Colon (tissue), 2 donors: ENCODE data around the gene PLAAT2.

ENCODE experiments used
- FAIRE-seq: peaks from 2 replicates; lab custom pipeline; 2012; peaks lifted over from hg19 to GRCh38; lab: Jason Lieb, UNC
- donor health status: control.
- donor health status: control.

Gene PLAAT2

DNA sequence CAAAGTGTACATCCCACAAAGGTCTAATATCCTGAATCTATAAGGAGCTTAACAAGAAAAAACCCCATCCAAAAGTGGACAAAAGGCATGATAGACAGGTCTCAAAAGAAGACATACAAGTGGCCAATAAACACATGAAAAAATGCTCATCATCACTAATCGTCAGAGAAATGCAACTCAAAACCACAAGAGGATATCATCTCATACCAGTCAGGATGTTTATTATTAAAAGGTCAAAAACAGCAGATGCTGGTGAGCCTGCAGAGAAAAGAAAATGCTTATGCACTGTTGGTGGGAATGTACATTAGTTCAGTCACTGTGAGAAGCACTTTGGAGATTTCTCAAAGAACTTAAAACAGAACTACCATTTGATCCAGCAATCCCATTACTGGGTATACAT lies 44.6 kb downstream of the PLAAT2 start:
- no peak for FAIRE-seq

DNA sequence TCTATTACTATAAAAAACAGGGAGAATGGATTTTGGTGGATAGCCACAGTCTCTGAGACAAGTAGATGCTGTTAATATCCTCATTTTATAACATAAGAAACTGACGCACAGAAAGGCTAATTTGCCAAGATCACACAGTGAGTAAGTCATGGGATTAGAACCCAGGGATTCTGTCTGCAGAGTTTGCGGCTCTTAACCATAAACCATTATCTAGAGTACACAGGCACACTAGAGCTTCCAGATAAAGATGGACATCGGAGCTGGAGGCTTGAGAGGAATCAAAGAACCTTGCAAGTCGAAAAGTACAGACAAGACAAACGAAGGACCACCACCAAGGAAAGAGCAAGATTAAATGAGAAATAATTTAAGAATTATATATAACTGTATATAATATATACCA lies 46.0 kb downstream of the PLAAT2 start:
- no peak for FAIRE-seq

DNA sequence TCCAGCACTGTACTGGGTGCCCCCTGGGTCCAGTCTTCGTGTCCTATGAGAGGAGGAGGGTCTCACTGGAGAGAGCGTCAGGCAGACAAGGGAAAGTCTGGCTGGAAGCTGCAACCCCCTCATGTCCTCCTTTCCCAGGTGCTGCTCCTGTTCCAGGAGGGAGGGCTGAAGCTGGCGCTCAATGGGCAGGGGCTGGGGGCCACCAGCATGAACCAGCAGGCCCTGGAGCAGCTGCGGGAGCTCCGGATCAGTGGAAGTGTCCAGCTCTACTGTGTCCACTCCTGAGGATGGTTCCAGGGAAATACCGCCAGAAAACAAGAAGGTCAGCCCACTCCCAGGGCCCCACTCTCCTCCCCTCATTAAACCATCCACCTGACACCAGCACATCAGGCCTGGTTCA lies 47.1 kb downstream of the PLAAT2 start:
- no peak for FAIRE-seq

DNA sequence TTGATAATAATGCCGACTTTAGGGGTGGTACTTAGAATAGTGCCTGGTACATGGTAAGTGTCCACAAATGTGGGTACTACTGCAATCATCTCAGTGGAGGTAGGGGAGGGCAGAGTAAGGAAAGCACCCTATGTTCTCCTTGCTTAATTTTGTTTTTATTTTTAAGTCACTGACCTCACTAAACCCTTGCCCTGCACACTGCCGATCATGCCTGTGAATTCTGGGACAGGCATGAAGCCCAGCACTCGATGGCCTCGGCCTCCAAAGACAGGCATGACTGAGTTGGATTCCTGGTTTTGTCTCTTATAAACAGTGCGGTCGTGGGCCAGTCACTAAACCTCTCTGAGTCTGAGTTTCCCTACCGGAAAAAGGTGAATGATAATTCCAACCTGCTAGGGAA lies 50.4 kb downstream of the PLAAT2 start:
- FAIRE-seq, result no peak

DNA sequence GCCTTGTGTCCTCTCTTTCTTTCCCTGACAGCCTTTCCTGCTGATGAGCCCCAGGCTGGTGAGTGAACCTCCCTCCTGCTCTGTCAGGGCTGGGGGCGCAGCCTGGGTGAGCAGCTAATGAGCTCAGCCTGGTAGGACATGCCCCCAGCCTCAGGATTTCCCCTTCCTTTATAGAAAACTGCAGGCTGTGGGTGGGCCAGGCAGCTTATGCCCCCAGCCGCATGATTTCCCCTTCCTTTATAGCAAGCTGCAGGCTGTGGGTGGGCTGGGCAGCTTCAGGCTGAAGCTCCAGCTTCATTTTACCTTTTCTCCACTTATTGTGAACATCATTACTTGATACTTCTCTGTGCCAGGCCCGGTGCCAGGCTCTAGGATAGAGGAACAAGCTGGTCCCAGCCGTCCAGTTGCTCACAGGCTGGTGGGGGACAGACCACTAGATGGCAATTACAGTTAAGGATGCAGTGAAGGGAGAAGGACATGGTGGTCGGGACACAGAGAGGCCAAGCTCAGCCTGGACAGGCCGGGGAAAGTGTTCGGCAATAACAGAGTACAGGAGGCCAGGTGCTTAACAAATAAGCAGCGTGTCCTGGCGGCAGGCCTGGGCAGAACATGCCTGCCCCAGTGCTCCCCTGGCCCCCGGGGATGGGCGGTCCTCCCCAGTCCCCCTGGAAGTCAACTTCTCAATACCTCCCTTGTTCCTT lies 52.0 kb downstream of the PLAAT2 start:
- no peak for FAIRE-seq

DNA sequence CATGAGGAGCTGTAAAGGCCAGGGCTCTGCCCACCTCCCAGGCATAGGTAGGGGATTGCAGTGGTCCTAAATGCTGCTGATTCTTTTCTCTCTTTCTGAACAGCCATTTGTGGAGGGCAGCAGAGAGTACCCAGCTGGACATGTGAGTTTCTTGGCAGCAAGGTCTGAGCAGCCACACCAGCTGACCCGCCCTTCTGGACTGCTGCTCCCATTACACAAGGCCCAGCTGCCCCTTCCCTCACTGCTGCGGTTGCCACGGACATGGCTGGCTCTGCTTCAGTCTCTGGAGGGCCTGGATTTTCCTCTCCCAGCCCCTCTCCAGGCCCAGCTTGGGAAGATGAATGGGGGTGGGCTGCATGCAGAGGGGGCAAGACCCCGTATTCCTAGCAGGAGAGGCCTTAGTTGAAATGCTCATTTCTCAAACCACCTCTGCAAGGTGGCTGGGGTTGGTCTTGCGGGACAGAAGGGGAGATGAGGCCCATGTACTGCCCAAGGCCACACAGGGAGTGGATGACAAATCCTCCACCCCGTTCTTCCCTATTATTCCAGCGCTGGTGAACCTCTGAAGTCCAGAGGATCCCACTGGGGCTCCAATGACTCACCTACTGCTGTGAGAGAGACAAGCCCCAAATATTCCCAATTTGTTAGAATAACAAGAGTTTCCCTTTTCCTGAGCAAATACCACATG lies 52.7 kb downstream of the PLAAT2 start:
- FAIRE-seq, result no peak

DNA sequence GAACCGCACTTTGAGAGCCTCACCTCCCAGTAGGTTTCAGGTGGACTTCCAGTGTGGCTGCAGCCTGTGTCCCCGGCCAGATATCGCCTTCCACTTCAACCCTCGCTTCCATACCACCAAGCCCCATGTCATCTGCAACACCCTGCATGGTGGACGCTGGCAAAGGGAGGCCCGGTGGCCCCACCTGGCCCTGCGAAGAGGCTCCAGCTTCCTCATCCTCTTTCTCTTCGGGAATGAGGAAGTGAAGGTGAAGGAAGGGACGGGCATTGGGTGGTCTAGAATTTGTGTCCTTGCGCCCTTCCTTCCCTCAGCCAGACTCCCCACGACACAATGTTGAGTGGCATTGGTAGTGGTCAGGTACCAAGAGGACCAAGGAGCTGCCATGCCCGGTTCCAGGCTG lies 54.4 kb downstream of the PLAAT2 start:
- no peak for FAIRE-seq

DNA sequence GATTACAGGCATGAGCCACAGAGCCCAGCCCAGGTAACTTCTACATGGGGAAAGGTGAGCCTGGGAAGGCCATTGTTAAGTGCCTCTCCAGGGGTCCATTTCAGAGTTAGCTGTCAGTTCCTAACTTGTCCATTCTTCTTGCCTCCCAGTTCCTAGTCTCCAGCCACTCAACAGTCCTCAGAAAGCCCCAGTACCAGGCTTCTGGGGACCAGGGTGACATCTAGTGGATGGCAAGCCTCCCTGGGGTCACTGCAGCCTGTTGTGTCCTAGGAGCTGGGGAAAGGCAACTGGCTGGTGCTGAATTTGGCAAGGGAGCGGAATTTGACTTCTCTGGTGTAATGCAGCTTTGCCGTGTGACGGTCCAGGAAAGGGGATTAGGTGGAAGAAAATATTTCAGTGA lies 55.2 kb downstream of the PLAAT2 start:
- FAIRE-seq, result no peak

DNA sequence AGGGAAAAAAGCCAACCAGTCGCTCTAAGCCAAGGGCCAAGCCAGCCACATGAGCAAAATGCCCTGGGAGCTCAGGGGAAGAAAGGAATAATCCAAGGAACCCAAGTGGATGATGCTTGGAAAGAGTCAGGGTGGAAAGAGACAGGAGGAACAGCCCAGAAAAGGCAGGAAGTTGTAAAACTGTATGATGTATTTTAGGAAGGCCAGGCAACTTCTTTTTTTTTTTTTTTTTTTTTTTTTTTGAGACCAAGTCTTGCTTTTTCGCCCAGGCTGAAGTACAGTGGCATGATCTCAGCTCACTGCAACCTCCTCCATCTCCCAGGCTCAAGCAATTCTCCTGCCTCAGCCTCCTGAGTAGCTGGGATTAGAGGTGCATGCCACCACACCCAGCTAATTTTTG lies 55.7 kb downstream of the PLAAT2 start:
- FAIRE-seq, result no peak

DNA sequence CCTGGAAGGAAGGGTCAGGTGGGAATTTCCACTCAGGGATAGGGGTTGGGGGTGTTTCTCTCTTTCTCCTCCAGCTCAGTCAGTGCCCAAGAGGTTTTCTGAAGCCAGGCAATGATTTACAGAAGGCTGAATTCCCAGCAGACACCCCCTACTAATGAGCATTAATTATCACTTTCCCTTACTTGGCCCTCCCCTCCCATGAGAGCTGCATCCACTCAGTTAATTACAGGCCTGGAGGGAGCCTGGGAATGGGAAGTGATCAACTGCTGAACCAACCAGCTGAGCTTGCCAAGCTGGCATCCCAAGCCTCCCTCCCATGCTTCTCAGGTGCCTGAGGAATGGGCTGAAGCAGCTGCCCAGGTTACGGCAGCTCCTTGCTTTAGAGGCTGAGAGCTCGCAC lies 56.3 kb downstream of the PLAAT2 start:
- FAIRE-seq, result no peak

DNA sequence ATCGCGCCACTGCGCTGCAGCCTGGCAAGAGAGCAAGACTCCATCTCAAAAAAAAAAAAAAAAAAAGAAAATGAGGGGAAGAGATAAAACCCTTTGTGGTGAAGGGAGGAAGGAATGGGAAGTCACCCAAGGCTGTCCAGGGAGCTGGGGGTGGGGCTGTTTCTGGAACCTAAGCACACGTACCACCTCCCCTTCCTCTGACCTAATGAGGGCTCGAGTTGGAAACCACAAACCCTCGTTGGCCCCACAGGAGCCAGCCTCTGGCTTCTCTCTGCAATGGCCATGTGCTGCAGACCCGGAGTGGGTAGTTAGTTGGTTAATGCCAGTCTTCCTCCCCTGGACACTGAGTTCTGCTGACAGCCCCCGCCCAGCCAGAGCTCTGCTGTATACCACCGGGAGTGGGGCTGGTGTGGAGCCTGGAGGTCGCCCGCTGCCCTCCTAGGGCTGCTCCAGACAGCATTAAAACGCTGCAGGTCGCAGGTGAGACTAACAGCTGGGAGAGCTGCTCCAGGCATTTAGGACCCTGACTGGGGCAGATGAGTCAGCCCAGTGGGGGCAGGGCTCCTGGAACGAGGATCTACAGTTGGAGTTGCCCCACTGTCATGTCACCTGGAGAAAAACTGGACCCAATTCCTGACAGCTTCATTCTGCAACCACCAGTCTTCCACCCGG lies 57.2 kb downstream of the PLAAT2 start, which contains the start of gene LGALS12:
Gene LGALS12 (plus strand): TSS at position 228 of the 672 bp plus-strand sequence. CDS start 375 bp downstream, at position 603.
- FAIRE-seq, result no peak

DNA sequence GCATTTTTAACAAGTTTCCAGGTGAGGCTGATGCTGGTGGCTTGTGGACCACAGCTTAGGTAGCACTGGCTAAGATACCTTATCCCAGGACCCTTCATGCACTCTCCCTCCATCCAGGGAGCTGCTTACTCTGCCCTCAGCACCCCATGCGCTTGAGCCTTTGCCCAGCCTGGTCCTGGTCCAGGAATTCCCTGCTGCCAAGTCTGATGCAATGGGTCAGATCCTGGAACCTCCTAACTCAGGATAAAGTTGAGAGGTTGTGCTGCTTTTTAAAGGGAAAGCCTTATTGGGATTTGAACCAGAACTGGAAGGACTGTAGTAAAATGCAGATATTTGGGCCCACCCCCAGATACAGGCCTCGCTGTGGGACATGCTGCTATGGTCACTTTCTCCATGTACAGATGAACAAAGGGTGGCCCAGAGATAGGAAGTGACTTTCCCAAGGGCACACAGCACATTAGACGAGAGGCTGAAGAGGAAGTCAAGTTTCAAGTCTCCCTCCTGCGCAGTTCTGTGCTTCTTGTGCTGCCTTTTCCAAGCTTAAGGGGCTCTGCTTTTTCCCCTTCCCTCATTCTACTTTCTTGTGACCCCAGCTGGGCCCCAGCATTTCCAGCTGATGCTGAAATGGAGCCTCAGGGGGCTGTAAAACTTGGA lies 58.1 kb downstream of the PLAAT2 start:
- no peak for FAIRE-seq

DNA sequence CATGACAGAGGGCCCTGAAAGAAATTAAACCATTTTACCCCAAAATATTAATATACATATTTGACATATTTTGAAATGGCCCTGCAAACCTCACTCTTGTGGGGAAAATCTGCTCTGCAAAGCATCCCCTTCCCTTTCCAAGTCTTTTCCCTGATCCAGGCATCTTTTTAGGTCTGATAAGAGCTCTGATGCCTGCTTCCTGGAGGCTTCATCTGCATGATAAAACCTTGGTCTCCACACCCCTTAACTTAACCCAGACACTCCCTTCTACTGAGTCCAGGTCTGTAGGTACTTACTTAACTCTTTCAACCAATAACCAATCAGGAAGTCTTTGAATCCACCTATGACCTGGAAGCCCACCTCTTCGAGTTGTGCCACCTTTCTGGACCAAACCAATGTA lies 59.1 kb downstream of the PLAAT2 start:
- FAIRE-seq, result no peak

DNA sequence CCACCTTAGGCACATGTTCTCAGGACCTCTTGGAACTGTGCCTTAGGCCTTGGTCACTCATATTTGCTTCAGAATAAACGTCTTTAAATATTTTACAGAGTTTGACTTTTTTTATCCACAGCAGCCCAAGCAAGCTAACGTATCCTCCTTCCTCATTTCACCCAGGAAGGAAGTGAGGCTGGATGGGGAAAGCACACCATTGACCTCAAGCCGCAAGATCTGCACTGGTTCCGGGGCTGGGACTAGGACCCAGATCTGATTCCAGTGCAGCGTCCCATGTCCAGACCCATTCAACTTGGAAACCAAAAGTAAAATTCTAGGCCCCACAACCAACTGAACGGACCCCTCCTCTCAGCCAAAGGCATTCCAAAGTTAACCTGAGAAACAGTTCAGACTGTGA lies 59.7 kb downstream of the PLAAT2 start:
- FAIRE-seq, result no peak
